ENCODE measurements around the gene P2RY12.

DNA sequence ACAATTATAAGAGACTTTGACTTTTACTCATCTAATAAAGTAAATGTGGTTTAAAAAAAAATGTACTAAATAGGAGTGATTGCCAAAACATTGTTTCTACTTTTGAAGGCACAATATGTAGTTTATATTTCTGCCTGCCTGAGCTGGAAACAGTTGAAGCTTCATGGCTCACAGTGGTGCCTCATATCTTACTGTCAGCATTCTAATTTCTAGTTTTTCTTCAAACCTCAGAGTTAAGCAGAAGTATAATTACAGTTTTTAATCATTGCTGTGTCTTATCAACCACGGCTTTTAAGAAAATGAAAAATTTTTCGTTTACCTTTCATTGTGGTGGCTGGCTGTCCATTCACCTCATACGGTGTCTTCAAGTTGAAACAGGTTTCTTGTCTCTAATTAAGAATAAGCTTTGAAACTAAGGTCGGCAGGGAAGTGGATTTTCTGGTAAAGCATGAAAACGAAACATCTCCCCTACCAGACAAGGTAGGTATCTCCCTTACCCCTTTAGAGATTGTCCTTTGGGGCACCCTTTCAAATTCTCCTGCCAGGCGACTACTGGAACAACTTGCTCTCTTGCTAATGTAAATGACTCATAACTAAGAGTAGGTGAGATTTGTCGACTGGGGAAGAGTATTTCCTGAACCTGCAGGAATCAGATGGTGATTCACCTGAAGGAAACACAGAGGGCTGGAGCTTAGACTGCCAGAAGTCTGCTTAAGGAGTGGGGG is 68.1 kb downstream of the P2RY12 start, which contains the start of gene GPR87:
- TF ChIP-seq, protein P1, sequence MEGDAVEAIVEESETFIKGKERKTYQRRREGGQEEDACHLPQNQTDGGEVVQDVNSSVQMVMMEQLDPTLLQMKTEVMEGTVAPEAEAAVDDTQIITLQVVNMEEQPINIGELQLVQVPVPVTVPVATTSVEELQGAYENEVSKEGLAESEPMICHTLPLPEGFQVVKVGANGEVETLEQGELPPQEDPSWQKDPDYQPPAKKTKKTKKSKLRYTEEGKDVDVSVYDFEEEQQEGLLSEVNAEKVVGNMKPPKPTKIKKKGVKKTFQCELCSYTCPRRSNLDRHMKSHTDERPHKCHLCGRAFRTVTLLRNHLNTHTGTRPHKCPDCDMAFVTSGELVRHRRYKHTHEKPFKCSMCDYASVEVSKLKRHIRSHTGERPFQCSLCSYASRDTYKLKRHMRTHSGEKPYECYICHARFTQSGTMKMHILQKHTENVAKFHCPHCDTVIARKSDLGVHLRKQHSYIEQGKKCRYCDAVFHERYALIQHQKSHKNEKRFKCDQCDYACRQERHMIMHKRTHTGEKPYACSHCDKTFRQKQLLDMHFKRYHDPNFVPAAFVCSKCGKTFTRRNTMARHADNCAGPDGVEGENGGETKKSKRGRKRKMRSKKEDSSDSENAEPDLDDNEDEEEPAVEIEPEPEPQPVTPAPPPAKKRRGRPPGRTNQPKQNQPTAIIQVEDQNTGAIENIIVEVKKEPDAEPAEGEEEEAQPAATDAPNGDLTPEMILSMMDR (IDR thresholded peaks at IDR 0.05), result no peak
- TF ChIP-seq POLR2AphosphoS5 (IDR thresholded peaks at IDR 0.05), result no peak
